AG09319 (cell line): ENCODE data around the gene ZNF366.

Experiments used
- DNase-seq: peaks from one replicate; pipeline ENCODE4 v3.0.0-alpha.2; 2010; ENCODE audit warnings: low read depth; ENCODE audit errors: extremely low read depth
- TF ChIP-seq, protein P1 (sequence below): IDR thresholded peaks from 2 replicates; pipeline ENCODE4 v1.5.1; 2011; ENCODE audit warnings: low read depth, mild to moderate bottlenecking, inconsistent platforms, low read length, moderate library complexity

ZNF366 gene

DNA sequence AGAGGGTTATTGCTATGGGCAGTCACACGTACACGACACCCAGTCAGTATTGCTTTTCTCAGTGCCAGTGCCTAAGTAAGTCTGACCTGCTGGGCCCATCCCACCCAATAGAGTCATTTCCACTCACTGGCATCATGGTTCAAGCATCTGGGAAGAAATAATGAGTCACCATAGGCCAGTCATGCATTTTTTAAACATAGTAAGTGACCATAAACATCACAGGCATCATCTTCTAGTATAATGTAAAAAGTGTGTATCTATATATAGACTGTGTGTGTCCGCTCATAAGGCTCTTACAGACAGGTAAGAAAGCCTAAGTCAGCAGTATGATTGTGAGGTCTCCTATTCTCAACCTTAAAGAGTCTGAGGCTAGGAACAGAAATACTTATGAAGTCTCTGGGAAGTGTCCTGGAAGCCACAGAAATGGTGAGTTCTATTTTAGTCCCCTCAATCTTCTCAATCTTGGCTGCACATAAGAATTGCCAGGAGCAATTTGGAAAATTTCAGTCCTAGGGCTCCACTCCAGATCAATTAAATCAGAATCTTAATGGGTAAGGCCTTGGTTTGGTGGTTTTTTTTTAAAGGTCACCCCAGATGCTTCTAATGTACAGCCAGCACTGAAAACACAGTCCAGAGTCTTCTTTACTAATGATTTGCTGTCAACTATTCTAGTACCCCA lies 65.2 kb downstream of the ZNF366 start:
- TF ChIP-seq, protein P1, sequence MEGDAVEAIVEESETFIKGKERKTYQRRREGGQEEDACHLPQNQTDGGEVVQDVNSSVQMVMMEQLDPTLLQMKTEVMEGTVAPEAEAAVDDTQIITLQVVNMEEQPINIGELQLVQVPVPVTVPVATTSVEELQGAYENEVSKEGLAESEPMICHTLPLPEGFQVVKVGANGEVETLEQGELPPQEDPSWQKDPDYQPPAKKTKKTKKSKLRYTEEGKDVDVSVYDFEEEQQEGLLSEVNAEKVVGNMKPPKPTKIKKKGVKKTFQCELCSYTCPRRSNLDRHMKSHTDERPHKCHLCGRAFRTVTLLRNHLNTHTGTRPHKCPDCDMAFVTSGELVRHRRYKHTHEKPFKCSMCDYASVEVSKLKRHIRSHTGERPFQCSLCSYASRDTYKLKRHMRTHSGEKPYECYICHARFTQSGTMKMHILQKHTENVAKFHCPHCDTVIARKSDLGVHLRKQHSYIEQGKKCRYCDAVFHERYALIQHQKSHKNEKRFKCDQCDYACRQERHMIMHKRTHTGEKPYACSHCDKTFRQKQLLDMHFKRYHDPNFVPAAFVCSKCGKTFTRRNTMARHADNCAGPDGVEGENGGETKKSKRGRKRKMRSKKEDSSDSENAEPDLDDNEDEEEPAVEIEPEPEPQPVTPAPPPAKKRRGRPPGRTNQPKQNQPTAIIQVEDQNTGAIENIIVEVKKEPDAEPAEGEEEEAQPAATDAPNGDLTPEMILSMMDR, result no peak
- DNase-seq, result peak; percentile 77

DNA sequence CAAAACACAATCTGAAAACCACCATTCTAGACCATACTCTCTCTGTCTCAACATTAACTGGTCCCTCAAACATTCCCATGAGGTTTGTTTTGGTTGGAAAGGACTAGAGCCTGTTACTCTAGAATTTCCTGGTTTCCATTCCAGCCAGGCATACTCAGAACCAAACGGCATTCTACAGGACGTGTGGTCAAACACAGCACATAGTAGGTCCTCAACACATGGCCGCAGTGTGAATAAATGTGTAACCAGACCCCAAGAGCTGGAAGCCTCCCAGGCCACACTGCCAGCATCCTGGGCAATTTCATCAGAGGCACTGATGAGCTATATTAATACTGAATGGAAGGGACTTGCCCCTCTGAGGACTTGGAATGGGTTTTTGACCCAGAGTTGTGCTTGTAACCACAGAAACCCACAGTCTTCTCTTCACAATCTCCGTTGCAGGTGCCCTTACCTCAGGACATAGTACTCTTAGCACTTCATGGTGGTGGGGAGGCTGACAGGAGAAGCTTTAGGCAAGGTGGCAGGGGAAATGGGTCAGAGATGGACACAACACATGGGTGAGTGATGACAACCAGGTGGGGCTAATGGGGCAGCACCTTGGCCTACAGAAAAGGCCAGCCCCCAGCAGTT lies 66.0 kb downstream of the ZNF366 start:
- no peak for DNase-seq
- TF ChIP-seq, protein P1, result no peak

DNA sequence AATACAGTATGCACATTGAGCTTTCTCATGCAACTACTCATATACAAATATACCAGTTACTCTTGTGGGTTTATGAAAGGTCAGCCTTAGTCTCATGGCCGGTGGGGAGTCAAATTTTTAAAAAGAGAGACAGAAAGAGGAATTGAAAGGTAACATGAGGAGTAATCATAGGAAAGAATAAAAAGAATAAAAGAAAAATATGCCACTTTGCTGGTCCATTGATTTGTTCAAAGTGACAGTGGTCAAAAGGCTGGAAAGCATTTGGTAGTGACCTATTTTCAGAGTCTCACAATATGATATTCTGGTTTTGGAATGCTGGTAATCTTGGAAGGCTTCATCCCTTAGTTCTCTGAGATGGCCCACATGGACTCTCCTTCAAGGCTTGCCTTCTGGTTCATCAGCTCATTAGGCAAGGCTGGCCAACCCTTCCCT lies 67.0 kb downstream of the ZNF366 start:
- no peak for DNase-seq
- TF ChIP-seq, protein P1, result no peak

DNA sequence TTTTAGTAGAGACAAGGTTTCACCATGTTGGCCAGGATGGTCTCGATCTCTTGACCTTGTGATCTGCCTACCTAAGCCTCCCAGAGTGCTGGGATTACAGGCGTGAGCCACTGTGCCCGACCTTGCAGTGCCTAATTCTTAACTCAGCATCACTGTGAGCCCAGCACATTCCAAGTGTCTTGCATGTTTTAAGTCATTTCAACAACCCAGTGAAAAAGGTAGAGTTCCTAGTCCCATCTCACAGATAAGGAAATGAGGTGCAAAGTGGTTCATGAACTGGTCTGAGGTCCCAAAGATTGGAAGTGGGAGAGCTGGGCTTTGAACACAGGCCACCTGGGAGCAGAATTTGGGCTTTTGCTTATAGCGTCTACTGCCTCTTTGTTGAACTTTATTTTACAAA lies 68.0 kb downstream of the ZNF366 start:
- TF ChIP-seq, protein P1, result no peak
- DNase-seq, result no peak

DNA sequence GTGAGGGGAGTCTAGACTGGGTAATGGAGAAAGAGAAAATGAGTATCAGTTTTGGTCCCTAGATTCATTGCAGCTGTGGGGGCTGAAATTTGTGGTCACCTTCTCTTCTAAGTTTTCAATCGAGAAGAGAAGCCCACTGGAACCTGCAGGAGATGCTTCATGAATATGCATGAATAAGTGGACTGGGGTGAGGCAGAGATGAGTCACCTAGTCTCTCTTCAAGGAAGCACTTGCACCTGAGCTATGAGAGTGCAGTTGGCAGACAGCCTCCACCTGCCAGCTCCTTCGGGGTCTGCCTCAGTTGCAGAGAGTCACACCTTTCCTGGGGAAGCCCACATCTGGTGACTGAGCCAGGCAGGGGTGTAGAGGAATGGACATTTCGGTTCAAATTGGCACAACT lies 69.1 kb downstream of the ZNF366 start:
- no peak for DNase-seq
- TF ChIP-seq, protein P1, result no peak

DNA sequence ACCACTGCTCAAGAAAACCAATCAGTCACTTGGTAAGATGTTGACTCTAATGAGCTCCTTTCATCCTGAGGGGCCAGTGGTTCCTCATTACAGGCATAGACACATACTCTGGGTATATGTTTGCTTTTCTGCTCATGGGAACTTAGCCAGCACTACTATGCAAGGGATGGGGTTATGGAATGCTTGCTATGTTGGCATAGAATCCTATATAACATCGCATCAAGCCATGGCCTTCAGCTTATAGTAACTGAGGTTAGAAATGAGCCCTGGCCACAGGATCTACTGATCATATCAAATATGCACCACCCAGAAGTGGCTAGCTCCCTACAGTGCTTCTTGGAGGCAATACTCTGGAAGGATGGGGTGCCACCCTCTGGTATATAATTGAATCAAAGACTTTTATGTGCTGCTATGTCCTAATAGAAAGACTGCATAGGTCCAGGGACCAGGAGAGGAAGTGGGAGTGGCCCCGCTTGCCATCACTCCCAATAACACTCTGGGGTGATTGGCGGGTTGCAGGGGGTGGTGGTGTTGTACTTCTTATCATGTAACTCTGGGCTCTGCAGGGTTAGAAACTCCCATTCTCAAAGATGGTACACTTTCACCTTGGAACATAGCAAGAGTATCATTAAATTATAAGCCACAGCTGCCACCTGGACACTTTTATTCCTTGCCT lies 70.3 kb downstream of the ZNF366 start:
- DNase-seq, result no peak

More for the DNA sequence above, 70.3 kb downstream of the ZNF366 start:
- TF ChIP-seq, protein P1, result no peak
